HEK293 (cell line): ENCODE results near the gene PTPRG.

Source experiments
- CTCF ChIA-PET: fragments of 350-600 bp; formaldehyde crosslinking; extraction: SDS; loops from one replicate; lab custom pipeline; 2021; ENCODE audit warnings: antibody characterized with exemption; lab: Yijun Ruan, JAX
- POLR2A ChIA-PET: fragments of 300-600 bp; formaldehyde crosslinking; extraction: SDS; loops from one replicate; lab custom pipeline; 2020; ENCODE audit warnings: antibody characterized with exemption, inconsistent platforms; lab: Yijun Ruan, JAX
- H3K27ac ChIP-seq: fragments of 200-500 bp; sonication (Bioruptor generic); 2 replicates; pipeline ENCODE4 v1.5.1; 2014; ENCODE audit warnings: low read depth, low read length, control low read depth, inconsistent platforms; ENCODE audit errors: extremely low read depth
- H3K36me3 ChIP-seq, 2 experiments: fragments of 200-500 bp in 1 of 2; sonication (Bioruptor generic) in 1 of 2; 1 replicate in 1 of 2; 2 replicates in 1 of 2; pipeline ENCODE4 v1.5.1; 2014 to 2017; ENCODE audit warnings: inconsistent platforms in 2 of 2, low read length in 2 of 2; ENCODE audit not compliant: control insufficient read depth in 2 of 2, insufficient read depth in 1 of 2
- H3K4me1 ChIP-seq: fragments of 200-500 bp; sonication (Bioruptor generic); 2 replicates; pipeline ENCODE4 v1.5.1; 2014; ENCODE audit warnings: mild to moderate bottlenecking, low read length, inconsistent platforms; ENCODE audit not compliant: control insufficient read depth, insufficient read depth
- H3K4me3 ChIP-seq: 2 replicates; pipeline ENCODE4 v1.5.1; 2011; ENCODE audit warnings: low read depth, mild to moderate bottlenecking, control low read depth, low read length, moderate library complexity
- H3K9me3 ChIP-seq: fragments of 200-500 bp; sonication (Bioruptor generic); 2 replicates; pipeline ENCODE4 v1.5.1; 2014; ENCODE audit warnings: low read depth, low read length, inconsistent platforms; ENCODE audit not compliant: control insufficient read depth, insufficient read depth
- ATF2 ChIP-seq: fragments of 450-650 bp; formaldehyde crosslinking; IDR thresholded peaks from 2 replicates; pipeline ENCODE4 v1.5.1; 2016; ENCODE audit warnings: missing biosample characterization, missing genetic modification characterization, low read depth
- FEZF1 ChIP-seq: fragments of 450-650 bp; formaldehyde crosslinking; IDR thresholded peaks from 2 replicates; pipeline ENCODE4 v1.5.1; 2016; ENCODE audit warnings: missing biosample characterization, missing genetic modification characterization
- PBX3 ChIP-seq: sonication (generic); formaldehyde crosslinking; IDR thresholded peaks from 2 replicates; pipeline ENCODE4 v1.8.1; 2022; ENCODE audit warnings: mild to moderate bottlenecking, moderate library complexity, missing genetic modification reagents
- ZBTB1 ChIP-seq: fragments of 450-650 bp; formaldehyde crosslinking; IDR thresholded peaks from 2 replicates; pipeline ENCODE4 v1.5.1; 2016; ENCODE audit warnings: missing biosample characterization, missing genetic modification characterization
- ZFHX2 ChIP-seq: fragments of 450-650 bp; formaldehyde crosslinking; conservative IDR thresholded peaks from 2 replicates; pipeline ENCODE4 v1.5.1; 2016; ENCODE audit warnings: missing biosample characterization, missing genetic modification characterization
- ZNF140 ChIP-seq: fragments of 450-650 bp; formaldehyde crosslinking; IDR thresholded peaks from 2 replicates; pipeline ENCODE4 v1.5.1; 2016; ENCODE audit warnings: missing biosample characterization, missing genetic modification characterization
- ZNF16 ChIP-seq: fragments of 450-650 bp; formaldehyde crosslinking; IDR thresholded peaks from 2 replicates; pipeline ENCODE4 v1.5.1; 2016; ENCODE audit warnings: low read depth, missing biosample characterization, missing genetic modification characterization
- ZNF266 ChIP-seq: fragments of 450-650 bp; formaldehyde crosslinking; IDR thresholded peaks from 2 replicates; pipeline ENCODE4 v1.5.1; 2016; ENCODE audit warnings: missing biosample characterization, missing genetic modification characterization, low read depth
- ZNF398 ChIP-seq: fragments of 450-650 bp; formaldehyde crosslinking; IDR thresholded peaks from 2 replicates; pipeline ENCODE4 v1.5.1; 2017; ENCODE audit warnings: missing biosample characterization, missing genetic modification characterization
- ZNF518A ChIP-seq: fragments of 450-650 bp; formaldehyde crosslinking; conservative IDR thresholded peaks from 2 replicates; pipeline ENCODE4 v1.5.1; 2016; ENCODE audit warnings: low read depth, missing biosample characterization, missing genetic modification characterization
- ZNF560 ChIP-seq: fragments of 450-650 bp; formaldehyde crosslinking; IDR thresholded peaks from 2 replicates; pipeline ENCODE4 v1.5.1; 2017; ENCODE audit warnings: missing biosample characterization, missing genetic modification characterization, borderline replicate concordance
- ZNF561 ChIP-seq: fragments of 450-650 bp; IDR thresholded peaks from 2 replicates; pipeline ENCODE4 v1.5.1; 2018; ENCODE audit warnings: missing biosample characterization, missing genetic modification characterization, borderline replicate concordance
- ZNF623 ChIP-seq: fragments of 450-650 bp; formaldehyde crosslinking; IDR thresholded peaks from 2 replicates; pipeline ENCODE4 v1.5.1; 2016; ENCODE audit warnings: missing biosample characterization, missing genetic modification characterization
- ZNF624 ChIP-seq: fragments of 450-650 bp; formaldehyde crosslinking; IDR thresholded peaks from 2 replicates; pipeline ENCODE4 v1.5.1; 2017; ENCODE audit warnings: missing biosample characterization, missing genetic modification characterization
- ZNF830 ChIP-seq: fragments of 450-650 bp; IDR thresholded peaks from 2 replicates; pipeline ENCODE4 v1.5.0; 2018; ENCODE audit warnings: missing biosample characterization, missing genetic modification characterization, low read depth, mild to moderate bottlenecking, moderate library complexity

Gene PTPRG

GRCh38 chr3:61868499-61868898 lies 307.1 kb downstream of the PTPRG start (continued):
- TF ChIP-seq ATF2 (no peak), ZNF623 (tag by site-specific recombination) (no peak), ZNF830 (no peak), PBX3 (CRISPR knock-in tag) (no peak), ZNF266 (tag by site-specific recombination) (no peak), ZNF561 (tag by site-specific recombination) (no peak), ZNF518A (tag by site-specific recombination) (no peak), ZNF624 (tag by site-specific recombination) (no peak), ZNF560 (no peak), ZNF140 (tag by site-specific recombination) (no peak)

GRCh38 chr3:61869371-61869770 lies 308.0 kb downstream of the PTPRG start:
- CTCF ChIA-PET: no interaction called here
- POLR2A ChIA-PET: no interaction called here
- no peaks in the 10 kb centered on the region for H3K9me3 ChIP-seq
- H3K4me3 ChIP-seq: no peak overlapping the region
- H3K36me3 ChIP-seq: no peaks in the 10 kb centered on the region
- TF ChIP-seq ZNF398 (tag by site-specific recombination) (0 out of 2 replicates have a peak, but pooled peaks have one; percentile 25), ZNF16 (tag by site-specific recombination) (no peak)
- TF ChIP-seq, all 188 proteins: peak for 1
- H3K4me1 ChIP-seq: no peaks in the 10 kb centered on the region
- no peak overlapping the region for H3K27ac ChIP-seq

- ChIA-PET CTCF (no interaction called here), POLR2A (no interaction called here)
- Histone ChIP-seq H3K4me3 (no peak overlapping the region), H3K4me1 (no peaks in the 10 kb centered on the region), H3K9me3 (no peaks in the 10 kb centered on the region), H3K36me3 (no peaks in the 10 kb centered on the region), H3K27ac (no peak overlapping the region)
- TF ChIP-seq ZBTB1: no peak
- TF ChIP-seq ZFHX2: no peak
- TF ChIP-seq FEZF1 (tag by site-specific recombination): no peak
- TF ChIP-seq PBX3 (CRISPR knock-in tag): no peak
Observed at GRCh38 chr3:61871644-61872043, 310.3 kb downstream of the PTPRG start.
